ENCODE results near the gene PAQR8. TPM values are rescaled to one million over a fixed set of nuclear protein-coding genes. Genes with fewer than 3 reads are reported as not detected.
"Not testable (repeated sequence)": the region's sequence is repeated elsewhere in the genome, so short reads cannot be mapped to it uniquely, and the experiment has no call there.

Gene PAQR8
- total RNA-seq, 1 donor from 2014 or later, result 24.3 TPM

DNA sequence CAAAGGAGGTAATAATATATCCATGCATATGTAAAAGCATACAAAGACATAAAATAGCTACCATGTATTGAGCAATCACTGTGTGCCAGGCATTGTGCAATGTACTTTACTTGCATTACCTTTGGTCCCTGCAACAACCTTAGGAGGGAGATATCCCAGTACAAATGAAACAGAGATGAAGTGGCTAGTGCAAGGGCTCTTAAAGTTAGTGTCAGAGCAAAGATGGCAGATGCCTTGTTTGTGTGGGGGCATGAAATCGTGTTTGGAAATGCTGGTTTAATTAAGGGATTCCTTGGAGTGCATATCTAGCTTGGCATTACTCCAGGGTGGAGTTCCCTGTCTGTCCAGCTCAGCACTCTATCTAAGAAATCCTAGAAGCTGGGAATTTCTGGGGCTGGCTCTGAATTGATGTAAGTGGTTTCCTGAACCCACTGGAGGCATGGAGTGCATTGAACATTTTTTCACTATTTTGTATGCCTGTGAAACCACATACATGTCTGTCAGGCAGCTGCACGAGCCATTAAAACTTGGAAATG lies 9.8 kb downstream of the PAQR8 start:
- intact Hi-C loops (cut with DNase I), result no loop called here
- no peak for ATAC-seq
- DNase-seq (ENCODE audit: low spot score), result no peak

DNA sequence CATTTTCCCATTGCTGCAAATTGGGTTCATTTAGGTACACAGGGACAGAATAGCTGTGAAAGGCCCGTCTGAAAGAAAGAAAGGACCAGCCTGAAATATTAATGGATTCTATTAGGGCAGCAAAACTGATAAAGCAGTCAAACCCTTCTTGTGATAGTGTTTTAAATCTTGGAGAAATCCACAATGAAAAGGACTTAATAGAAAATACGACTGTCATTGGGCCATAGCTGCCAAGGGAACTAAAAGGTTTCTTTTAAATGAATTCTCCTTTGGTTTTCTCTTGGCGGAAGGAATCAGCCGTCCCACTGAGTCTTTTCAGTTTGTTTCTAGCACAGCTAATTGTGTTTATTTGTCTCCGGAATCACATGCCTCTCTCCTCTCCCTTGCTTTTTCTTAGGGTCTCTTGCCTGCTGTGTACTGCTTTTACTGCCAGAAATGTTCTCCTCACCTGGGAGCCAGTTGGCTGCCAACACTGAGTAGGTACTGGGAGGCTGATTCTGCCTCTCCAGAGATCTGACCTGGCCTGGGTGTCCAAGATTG lies 11.3 kb downstream of the PAQR8 start:
- intact Hi-C loops (cut with DNase I), result no loop called here
- ATAC-seq (no peak), DNase-seq (ENCODE audit: low spot score) (no peak)

DNA sequence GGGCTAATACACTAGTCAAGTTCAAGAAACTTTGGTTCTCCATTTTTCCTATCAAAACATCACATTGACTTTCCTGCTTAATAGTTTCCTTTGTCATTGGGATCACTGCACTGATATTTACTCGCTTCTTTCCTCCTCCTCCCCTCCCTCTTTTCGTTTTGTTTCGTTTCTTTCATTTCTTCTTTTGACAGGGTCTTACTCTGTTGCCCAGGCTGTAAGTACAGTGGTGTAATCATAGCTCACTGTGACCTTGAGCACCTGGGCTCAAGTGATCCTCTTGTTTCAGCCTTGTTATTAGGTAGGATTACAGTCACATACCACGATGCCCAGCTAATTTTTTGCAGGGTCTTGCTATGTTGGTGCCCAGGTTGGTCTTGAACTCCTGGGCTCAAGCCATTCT lies 12.3 kb downstream of the PAQR8 start:
- ATAC-seq, result no peak
- intact Hi-C loops (cut with DNase I), result no loop called here
- DNase-seq (ENCODE audit: low spot score), result no peak

DNA sequence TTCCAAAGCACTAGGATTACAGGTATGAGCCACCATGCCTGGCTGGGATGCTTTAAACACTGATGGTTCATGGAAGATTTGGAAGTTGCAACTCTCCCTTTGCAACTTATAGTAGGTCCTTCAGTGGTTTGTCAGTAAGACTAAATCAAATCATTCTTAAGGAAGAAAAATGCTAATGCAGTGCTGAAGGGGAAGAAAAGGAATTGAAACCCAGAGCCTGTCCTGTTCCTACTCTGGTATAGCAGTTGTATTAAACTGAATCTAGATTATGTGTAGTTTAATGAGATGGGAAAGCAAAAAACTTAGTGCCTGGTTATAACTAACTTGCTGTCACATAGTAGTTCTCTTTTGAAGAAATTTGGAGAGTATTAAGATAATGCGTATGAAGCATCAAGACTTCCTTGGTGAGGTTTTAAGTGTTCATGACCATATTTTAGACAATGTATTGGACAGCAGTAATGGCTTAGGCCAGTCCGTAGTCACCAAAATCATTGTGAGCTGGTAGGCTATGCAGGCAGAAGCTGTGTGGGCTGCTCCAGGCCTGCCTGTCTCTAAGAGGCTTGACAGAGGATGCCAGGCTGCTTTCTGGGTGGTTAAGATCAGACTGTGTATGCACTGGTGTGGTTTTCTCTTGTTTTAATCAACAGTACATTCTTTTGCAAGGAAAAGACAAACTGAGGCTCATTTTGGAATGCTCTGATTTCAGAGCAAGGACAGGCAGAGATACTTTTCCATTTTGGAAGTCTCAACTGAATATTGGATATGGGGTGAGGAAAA lies 14.0 kb downstream of the PAQR8 start:
- intact Hi-C loops (cut with DNase I), result no loop called here
- DNase-seq (ENCODE audit: low spot score), result no peak
- ATAC-seq, result peak; percentile 69

DNA sequence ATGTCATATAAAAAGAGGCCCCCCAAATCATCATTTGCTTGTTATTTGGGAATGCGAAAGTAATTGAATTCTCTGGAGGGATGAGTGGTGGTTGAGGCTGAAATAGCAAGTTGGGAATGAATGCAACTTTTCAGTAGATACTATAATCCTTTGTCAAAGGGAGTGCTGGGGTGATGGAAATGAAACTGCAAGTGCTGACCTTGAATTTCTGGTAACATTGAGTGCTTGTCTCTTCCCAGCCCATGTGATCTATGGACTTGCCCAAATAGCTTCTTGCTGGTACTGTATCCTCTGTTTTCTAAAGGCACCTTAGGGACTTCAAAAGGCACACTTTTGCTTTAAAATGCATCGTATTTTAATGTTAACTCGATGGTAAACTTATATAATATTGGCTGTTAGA lies 14.8 kb downstream of the PAQR8 start:
- ATAC-seq (peak; percentile 88), DNase-seq (ENCODE audit: low spot score) (no peak)
- intact Hi-C loops (cut with DNase I), result no loop called here

DNA sequence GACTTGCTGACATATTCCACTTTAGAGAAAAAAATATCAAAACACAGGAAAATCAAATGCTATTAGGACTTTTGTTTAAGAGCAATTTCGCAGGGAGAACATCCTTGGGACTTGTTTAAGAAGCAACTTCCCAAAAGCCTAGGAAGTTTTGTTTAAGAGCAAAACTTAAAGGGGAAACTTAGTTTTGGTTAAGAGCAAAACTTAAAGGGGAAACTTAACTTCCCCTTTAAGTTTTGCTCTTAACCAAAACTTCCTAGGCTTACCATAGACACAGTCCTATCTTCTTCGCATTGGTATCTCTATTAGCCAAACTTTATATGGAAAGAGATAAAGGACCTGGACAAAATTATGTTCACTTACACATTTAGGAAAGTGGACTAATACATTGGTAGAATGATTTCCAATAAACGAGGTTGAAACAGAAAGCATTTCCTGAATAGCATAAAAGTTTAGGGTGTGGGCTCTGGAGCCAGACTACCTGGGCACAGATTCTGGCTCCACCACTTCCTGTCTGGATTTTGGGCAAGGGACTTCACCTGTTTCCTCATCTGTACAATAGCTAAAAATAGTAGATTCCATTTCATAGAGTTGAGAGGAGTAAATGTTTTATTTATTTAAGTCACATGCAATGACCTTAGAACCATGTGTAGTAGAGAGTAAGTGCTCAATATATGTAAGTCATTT lies 15.7 kb downstream of the PAQR8 start:
- no peak for DNase-seq (ENCODE audit: low spot score)
- intact Hi-C loops (cut with DNase I), result no loop called here
- no peak for ATAC-seq

DNA sequence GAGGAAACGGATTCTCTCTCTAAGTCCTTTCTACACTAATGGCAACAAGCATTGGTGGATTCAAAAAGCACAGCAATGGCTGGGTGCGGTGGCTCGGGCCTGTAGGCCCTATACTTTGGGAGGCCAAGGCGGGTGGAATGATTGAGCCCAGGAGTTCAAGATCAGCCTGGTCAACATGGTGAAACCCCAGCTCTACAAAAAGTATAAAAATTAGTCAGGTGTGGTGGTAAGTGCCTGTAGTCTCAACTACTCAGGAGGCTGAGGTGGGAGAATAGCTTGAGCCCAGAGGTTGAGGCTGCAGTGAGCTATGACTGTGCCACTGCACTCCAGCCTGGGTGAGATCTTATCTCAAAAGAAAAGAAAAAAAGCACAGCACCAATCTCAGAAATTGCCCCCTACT lies 19.3 kb downstream of the PAQR8 start:
- DNase-seq (ENCODE audit: low spot score) (no peak), ATAC-seq (no peak)
- intact Hi-C loops (cut with DNase I), result no loop called here

DNA sequence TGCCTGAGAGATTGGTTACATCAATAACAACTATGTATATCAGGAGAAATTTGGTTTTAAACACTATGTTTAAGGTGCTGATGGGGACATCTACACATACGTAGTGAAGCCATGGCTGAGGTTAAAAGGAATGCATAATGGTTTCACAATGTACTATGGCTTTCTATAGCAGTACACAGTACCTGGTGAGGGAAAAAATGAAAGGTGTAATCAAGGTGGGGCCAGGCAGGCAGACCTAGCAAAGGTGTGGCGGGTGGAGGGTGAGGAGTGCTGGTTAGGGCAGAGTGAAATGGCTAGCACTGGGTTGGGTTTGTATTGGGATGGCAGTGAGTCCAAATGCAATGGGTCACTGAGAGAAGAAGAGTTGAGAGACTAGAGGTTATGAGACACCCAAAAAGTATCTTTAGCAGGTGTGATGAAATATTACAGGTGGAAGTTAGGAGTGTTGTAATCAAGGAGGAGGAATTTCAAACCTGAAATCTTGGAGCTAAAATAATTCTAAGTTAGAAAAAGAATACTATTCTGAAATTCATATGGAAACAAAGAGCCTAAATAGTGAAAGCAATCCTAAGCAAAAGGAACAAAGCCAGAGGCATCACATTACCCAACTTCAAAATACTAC lies 22.3 kb downstream of the PAQR8 start:
- no peak for DNase-seq (ENCODE audit: low spot score)
- intact Hi-C loops (cut with DNase I), result no loop called here
- ATAC-seq, result no peak

DNA sequence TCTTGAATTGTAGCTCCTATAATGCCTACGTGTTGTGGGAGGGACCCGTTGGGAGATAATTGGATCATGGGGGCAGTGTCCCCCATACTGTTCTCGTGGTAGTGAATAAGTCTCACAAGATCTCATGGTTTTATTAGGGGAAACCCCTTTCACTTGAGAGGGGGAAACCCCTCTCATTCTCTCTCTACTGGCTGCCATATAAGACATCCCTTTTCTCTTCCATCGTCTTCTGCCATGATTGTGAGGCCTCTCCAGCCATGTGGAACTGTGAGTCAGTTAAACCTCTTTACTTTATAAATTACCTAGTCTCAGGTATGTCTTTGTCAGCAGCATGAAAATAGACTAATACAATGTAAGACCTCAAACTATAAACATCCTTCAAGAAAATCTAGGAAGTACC lies 23.1 kb downstream of the PAQR8 start:
- no peak for DNase-seq (ENCODE audit: low spot score)
- intact Hi-C loops (cut with DNase I), result no loop called here
- no peak for ATAC-seq

DNA sequence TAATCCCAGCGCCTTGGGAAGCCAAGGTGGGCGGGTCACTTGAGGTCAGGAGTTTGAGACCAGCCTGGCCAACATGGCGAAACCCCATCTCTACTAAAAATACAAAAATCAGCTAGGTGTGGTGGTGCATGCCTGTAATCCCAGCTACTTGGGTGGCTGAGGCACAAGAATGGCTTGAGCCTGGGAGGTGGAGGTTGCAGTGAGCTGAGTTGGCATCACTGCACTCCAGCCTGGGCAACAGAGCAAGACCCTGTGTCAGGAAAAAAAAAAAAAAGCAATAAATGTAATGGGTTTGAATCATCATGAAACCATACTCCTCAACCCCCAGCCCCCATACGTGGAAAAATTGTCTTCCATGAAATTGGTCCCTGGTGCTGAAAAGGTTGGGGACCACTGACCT lies 26.2 kb downstream of the PAQR8 start:
- ATAC-seq; DNase-seq (ENCODE audit: low spot score); intact Hi-C loops (cut with DNase I): not testable (repeated sequence)

DNA sequence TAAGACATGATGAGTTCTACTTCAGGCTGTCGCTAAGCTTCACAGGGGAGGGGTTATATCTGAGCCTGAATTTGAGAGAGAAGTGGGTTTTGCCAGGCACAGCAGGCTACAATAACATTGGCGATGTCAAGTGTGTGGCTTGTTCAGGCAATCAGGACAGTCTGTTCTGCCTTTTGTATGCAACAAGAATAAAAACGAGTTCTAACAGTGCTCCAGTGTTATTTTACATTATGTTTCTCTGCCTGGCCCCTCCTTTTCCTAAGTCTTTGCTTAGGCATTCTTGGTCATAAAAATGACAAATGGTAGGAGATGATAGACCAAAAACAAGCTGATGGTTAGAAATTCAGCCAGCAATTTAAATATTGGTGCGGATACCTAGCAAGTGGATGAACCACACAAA lies 26.8 kb downstream of the PAQR8 start:
- intact Hi-C loops (cut with DNase I), result no loop called here
- no peak for ATAC-seq

DNA sequence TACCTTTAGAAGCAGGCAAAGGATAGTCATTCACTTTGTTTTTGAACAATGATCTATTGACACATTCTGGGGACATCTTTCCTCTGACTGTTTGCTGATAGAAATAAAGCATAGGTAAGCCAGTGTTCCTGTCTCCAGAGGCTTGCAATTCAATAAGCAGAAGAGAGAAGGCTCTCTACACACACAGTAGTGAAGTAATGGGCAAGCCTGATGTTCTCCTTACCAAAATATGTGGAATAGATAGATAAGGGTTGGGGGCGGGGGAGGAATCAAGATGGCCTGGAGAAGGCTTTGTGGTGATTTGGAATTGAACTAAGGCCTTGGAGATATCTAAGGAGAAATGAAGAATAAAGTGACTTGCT lies 27.3 kb downstream of the PAQR8 start:
- intact Hi-C loops (cut with DNase I), result no loop called here
- no peak for DNase-seq (ENCODE audit: low spot score)
- ATAC-seq, result no peak

More for the DNA sequence above, 26.8 kb downstream of the PAQR8 start:
- no peak for DNase-seq (ENCODE audit: low spot score)

DNA sequence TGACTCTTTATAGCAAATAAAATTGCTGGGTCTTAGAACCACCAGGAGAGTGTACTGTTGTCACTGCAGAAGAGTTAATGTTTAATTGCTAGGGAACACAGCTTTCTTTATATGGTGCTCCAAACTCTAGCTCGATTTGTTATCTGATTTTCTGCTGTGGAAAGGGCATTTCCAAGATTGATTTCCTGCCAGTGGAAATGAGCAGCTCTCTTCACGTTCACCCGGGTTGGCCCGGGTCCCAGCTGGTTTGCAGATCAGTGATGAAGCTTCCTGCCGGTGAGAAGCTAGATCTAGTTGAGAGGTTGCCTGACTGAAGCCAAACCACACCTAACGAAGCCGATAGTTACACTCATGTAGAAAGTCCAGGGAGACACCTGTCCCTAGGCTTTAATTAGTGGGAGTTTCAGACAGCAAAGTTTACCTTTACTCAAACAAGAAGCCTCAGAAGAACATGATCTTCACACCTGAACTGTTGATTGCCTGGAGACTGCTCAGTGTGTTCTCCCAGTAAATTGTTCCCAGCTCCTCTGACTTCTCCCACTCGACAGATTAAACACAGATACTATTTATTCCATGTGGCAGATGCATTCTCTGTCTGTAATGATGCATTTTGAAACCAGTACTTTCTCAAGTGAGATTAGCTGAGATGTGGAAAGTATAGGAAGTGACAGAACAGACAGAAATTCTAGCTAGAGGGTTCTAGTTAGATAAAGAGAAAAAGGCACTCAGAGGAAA lies 27.8 kb downstream of the PAQR8 start:
- intact Hi-C loops (cut with DNase I), result no loop called here
- ATAC-seq (peak; percentile 55), DNase-seq (ENCODE audit: low spot score) (peak; percentile 61)

DNA sequence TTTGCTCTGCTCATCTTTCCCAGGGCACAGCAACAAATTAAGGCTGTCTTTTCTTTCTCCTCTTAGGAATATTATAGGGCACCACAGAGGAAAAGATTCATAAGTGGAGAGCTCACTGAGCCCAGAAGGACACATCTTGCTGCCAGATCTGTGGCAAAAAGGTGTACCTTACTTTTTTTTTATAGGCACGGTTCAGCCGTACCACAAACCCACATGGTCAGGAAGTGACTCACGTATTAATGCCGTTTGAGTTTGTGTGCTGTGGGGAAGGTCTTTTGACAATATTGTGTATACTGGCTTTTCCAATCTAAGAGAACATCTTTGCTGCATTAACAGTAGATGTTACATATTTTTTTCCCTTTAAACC lies 28.4 kb downstream of the PAQR8 start:
- intact Hi-C loops (cut with DNase I), result no loop called here
- ATAC-seq, result peak; percentile 32
- no peak for DNase-seq (ENCODE audit: low spot score)

DNA sequence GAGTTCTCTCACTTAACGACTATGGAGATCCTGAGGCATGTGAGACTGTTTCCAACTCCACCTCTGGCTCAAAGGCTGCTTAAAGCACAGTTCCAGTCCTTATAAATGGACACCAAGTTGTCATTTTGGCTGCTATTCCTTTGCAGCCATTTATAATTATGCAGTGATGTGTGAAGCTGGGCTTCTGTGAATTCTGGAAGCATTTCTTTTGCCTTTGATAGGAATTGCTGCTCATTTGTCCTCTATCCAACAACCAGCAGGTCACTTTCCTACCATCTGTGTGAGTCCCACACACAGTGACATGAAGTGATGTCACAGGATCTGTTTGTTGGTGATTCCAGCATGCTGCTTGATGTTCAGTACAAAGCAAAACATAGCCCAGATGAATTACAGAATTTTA lies 29.6 kb downstream of the PAQR8 start:
- intact Hi-C loops (cut with DNase I), result no loop called here
- no peak for ATAC-seq
- DNase-seq (ENCODE audit: low spot score), result no peak

DNA sequence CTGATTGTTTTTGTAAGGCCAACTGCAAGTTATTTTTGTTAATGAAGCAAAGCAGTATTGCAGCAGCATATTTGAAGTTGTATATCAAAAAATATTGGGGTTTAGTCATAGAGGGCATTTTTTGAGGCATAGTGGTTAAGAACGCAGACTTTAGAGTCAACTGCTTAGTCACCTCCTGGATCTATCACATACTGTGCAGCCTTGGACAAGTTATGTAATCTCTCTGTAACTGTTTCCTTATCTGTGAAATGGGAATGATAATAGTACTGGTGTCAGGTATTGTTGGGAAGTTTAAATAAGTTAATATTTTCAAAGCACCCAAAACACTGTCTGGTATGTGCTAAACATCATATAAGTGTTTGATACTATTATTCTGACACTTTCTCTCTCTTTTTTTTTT lies 31.0 kb downstream of the PAQR8 start:
- intact Hi-C loops (cut with DNase I), result no loop called here
- ATAC-seq, result no peak
- DNase-seq (ENCODE audit: low spot score), result no peak

DNA sequence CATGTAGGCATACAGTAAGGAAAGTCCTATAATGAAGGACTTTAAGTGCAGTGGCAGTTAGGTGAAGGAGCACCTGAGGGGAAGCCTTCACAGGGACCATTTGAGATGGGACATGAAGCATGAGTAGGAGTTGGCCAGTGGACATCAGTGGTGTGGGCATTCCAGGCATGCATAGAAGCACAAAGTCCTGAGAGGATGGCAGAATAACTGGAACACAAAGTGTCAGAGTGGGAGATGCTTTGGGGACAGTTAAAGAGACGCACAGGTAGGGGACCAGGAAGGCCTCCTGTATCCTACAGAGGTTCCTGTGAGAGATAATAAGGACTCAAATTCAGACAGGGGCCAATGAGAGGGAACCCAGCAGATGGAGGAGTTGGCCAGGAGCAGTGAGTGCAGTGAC lies 31.8 kb downstream of the PAQR8 start:
- no peak for ATAC-seq

DNA sequence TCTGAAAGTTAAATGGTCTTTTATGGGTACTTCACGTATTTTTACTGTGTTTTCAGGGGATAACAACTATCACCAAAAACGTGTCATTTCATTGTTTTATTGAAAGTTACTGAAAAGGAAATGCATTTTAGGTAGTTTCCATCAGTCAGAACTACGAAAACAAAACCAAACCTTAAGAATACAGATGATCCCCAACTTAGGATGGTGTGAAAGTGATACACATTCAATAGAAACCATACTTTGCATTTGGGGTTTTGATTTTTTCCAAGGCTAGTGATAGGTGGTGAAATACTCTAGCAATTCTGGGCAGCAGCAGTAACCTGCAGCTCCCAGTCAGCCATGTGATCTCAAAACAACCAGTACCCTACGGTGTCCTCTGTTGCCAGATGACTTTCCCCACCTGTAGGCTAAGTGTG lies 32.3 kb downstream of the PAQR8 start:
- DNase-seq (ENCODE audit: low spot score) (no peak), ATAC-seq (no peak)
- intact Hi-C loops (cut with DNase I), result no loop called here

More for the DNA sequence above, 31.8 kb downstream of the PAQR8 start:
- intact Hi-C loops (cut with DNase I), result no loop called here
- no peak for DNase-seq (ENCODE audit: low spot score)

DNA sequence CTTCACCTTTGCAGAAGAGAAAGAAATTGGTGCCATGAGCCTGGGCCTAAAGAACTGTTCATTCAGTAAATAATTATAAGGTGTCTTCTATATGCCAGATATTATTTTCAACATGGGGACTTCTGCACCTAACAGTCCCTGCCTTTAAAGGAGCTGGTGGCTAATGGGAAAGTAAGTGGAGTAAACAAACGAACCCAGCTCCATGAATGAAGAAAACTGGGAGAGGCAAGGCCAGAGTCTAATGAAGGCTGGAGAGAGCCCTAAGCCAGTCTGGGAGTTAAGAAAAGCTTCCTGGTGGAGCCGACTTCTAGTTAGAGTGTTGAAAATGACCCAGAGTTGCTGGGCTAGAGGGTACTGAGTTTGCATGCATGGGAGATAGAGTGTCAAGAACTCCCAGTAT lies 34.0 kb downstream of the PAQR8 start:
- DNase-seq (ENCODE audit: low spot score) (no peak), ATAC-seq (no peak)
- intact Hi-C loops (cut with DNase I), result no loop called here
